Loucy (cell line): ENCODE measurements around the gene AQP3.
"Not testable (repeated sequence)": the region's sequence is repeated elsewhere in the genome, so short reads cannot be mapped to it uniquely, and the experiment has no call there.

Experiments used
- H2AFZ ChIP-seq: fragments of 200-600 bp; sonication (generic); 2 replicates; pipeline ENCODE4 v1.6.0; 2016; ENCODE audit warnings: antibody characterized with exemption, mild to moderate bottlenecking, low read length, moderate library complexity
- H3F3A ChIP-seq: fragments of 200-600 bp; 2 replicates; pipeline ENCODE4 v1.6.0; 2016; ENCODE audit warnings: antibody characterized with exemption, low read depth, mild to moderate bottlenecking
- H3K27me3 ChIP-seq: fragments of 200-600 bp; sonication (generic); 2 replicates; pipeline ENCODE4 v1.6.1; 2014; ENCODE audit warnings: low read length, mild to moderate bottlenecking; ENCODE audit not compliant: insufficient read depth, poor library complexity, severe bottlenecking
- H3K36me3 ChIP-seq: fragments of 200-600 bp; sonication (generic); 2 replicates; pipeline ENCODE4 v1.6.1; 2016; ENCODE audit warnings: low read length; ENCODE audit not compliant: insufficient read depth
- H3K4me1 ChIP-seq: fragments of 200-600 bp; sonication (generic); 2 replicates; pipeline ENCODE4 v1.5.1; 2014; ENCODE audit warnings: low read length, mild to moderate bottlenecking; ENCODE audit not compliant: insufficient read depth, poor library complexity, severe bottlenecking
- H3K4me2 ChIP-seq: fragments of 200-600 bp; sonication (generic); 2 replicates; pipeline ENCODE4 v1.6.0; 2014; ENCODE audit warnings: antibody characterized with exemption, low read length, low read depth, mild to moderate bottlenecking; ENCODE audit not compliant: poor library complexity, severe bottlenecking
- H3K4me3 ChIP-seq: fragments of 200-600 bp; sonication (generic); 2 replicates; pipeline ENCODE4 v1.5.1; 2014; ENCODE audit warnings: low read length, mild to moderate bottlenecking, mixed read lengths; ENCODE audit not compliant: poor library complexity, severe bottlenecking
- H3K79me2 ChIP-seq: fragments of 200-600 bp; sonication (generic); 2 replicates; pipeline ENCODE4 v1.6.1; 2014; ENCODE audit warnings: low read length; ENCODE audit not compliant: insufficient read depth
- H3K9ac ChIP-seq: fragments of 200-600 bp; sonication (generic); 2 replicates; pipeline ENCODE4 v1.6.0; 2014; ENCODE audit warnings: mild to moderate bottlenecking, low read depth, low read length, moderate library complexity; ENCODE audit not compliant: poor library complexity, severe bottlenecking
- H3K9me2 ChIP-seq: fragments of 200-600 bp; sonication (generic); replicated peaks from 2 replicates; pipeline ENCODE4 v1.6.1; 2016; ENCODE audit warnings: low read depth, low read length, mixed read lengths
- H3K9me3 ChIP-seq: fragments of 200-600 bp; sonication (generic); 2 replicates; pipeline ENCODE4 v1.6.1; 2014; ENCODE audit warnings: mild to moderate bottlenecking, antibody characterized with exemption, low read length, low read depth; ENCODE audit not compliant: insufficient read depth
- H4K20me1 ChIP-seq: fragments of 200-600 bp; sonication (generic); 2 replicates; pipeline ENCODE4 v1.6.0; 2014; ENCODE audit warnings: antibody characterized with exemption, low read length, mild to moderate bottlenecking; ENCODE audit not compliant: insufficient read depth, poor library complexity, severe bottlenecking
- EZH2phosphoT487 ChIP-seq: fragments of 200-600 bp; IDR thresholded peaks from 2 replicates; pipeline ENCODE4 v1.6.1; 2018; ENCODE audit warnings: antibody characterized with exemption, mild to moderate bottlenecking, moderate library complexity, borderline replicate concordance
- TF ChIP-seq, protein P1 (sequence below): fragments of 200-600 bp; sonication (generic); conservative IDR thresholded peaks from 2 replicates; pipeline ENCODE4 v1.5.1; 2014; ENCODE audit warnings: mild to moderate bottlenecking, antibody characterized with exemption, low read length

AQP3 gene

DNA sequence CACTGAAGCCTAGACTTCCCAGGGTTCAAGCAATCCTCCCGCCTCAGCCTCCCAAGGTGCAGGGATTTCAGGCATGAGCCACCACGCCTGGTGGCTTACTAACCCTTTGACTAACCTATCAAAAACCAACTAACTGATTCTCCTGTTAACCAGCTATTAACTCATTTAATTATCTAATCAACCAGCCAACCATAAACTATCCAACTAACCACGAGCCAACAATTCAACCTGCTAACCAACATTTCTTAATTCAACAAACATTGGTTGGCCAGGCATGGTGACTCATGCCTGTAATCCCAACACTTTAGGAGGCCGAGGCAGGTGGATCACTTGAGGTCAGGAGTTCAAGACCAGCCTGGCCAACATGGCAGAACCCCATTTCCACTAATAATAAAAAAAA, 48.3 kb downstream of the AQP3 start:
- not testable (repeated sequence) for H3K79me2 ChIP-seq, H3K9me3 ChIP-seq, H3K4me3 ChIP-seq, H3K36me3 ChIP-seq, H3K9ac ChIP-seq, H3K4me2 ChIP-seq, H3K4me1 ChIP-seq, H4K20me1 ChIP-seq, H3K9me2 ChIP-seq, H3K27me3 ChIP-seq, H3F3A ChIP-seq, H2AFZ ChIP-seq

- not testable (repeated sequence) for H2AFZ ChIP-seq, H4K20me1 ChIP-seq, H3K36me3 ChIP-seq, H3K9me2 ChIP-seq, H3K27me3 ChIP-seq, H3K4me3 ChIP-seq, H3K9me3 ChIP-seq, H3K4me1 ChIP-seq, H3K79me2 ChIP-seq, H3K9ac ChIP-seq, H3K4me2 ChIP-seq, H3F3A ChIP-seq
Measured at GRCh38 chr9:33397801-33398200, 49.6 kb downstream of the AQP3 start.

GRCh38 chr9:33395159-33395879, 52.1 kb downstream of the AQP3 start:
- not testable (repeated sequence) for H3K36me3 ChIP-seq, H3K4me2 ChIP-seq, H3K4me1 ChIP-seq, H2AFZ ChIP-seq, H3F3A ChIP-seq, H4K20me1 ChIP-seq, H3K9ac ChIP-seq, H3K27me3 ChIP-seq, H3K9me3 ChIP-seq, H3K4me3 ChIP-seq, H3K9me2 ChIP-seq, H3K79me2 ChIP-seq

DNA sequence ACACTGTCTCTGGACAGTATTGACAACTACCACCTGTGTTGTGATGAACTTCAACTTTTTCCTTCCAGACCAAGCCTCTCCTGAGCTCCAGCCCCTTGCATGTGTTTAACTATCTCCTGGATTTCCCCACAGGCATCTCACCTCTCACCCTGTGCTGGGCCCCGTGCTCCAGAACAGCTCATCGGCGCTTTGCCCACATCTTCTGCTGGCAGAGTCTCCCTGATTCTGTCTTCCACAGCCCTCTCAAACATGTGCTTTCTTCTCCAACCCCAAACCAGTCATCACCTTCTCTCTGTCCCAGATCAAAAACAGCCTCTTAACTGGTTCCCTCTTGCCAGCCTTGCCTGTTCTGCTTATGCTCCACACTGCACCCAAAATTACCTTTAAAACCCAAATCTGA, 53.4 kb downstream of the AQP3 start:
- not testable (repeated sequence) for H4K20me1 ChIP-seq, H3K4me1 ChIP-seq, H3K4me2 ChIP-seq, H3K9me3 ChIP-seq, H3K36me3 ChIP-seq, H3K27me3 ChIP-seq, H3F3A ChIP-seq, H3K9me2 ChIP-seq, H3K79me2 ChIP-seq, H2AFZ ChIP-seq, H3K9ac ChIP-seq, H3K4me3 ChIP-seq

GRCh38 chr9:33393581-33393980, 53.8 kb downstream of the AQP3 start:
- no peaks in the 10 kb centered on the region for H3K36me3 ChIP-seq
- H3F3A ChIP-seq: no peaks in the 10 kb centered on the region
- no peak overlapping the region for H2AFZ ChIP-seq
- no peaks in the 10 kb centered on the region for H3K9me2 ChIP-seq
- no peak overlapping the region for H3K4me2 ChIP-seq
- no peaks in the 10 kb centered on the region for H3K9me3 ChIP-seq
- H3K9ac ChIP-seq: no peak overlapping the region
- TF ChIP-seq, protein P1, sequence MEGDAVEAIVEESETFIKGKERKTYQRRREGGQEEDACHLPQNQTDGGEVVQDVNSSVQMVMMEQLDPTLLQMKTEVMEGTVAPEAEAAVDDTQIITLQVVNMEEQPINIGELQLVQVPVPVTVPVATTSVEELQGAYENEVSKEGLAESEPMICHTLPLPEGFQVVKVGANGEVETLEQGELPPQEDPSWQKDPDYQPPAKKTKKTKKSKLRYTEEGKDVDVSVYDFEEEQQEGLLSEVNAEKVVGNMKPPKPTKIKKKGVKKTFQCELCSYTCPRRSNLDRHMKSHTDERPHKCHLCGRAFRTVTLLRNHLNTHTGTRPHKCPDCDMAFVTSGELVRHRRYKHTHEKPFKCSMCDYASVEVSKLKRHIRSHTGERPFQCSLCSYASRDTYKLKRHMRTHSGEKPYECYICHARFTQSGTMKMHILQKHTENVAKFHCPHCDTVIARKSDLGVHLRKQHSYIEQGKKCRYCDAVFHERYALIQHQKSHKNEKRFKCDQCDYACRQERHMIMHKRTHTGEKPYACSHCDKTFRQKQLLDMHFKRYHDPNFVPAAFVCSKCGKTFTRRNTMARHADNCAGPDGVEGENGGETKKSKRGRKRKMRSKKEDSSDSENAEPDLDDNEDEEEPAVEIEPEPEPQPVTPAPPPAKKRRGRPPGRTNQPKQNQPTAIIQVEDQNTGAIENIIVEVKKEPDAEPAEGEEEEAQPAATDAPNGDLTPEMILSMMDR: no peak
- TF ChIP-seq EZH2phosphoT487: no peak
- H3K4me1 ChIP-seq: no peaks in the 10 kb centered on the region
- no peaks in the 10 kb centered on the region for H3K79me2 ChIP-seq
- no peaks in the 10 kb centered on the region for H4K20me1 ChIP-seq
- H3K4me3 ChIP-seq: no peak overlapping the region
- H3K27me3 ChIP-seq: no peaks in the 10 kb centered on the region

GRCh38 chr9:33392591-33393021, 54.8 kb downstream of the AQP3 start:
- H3K4me3 ChIP-seq, H4K20me1 ChIP-seq, H3K27me3 ChIP-seq, H3K4me1 ChIP-seq, H3K9me2 ChIP-seq, H3K9ac ChIP-seq, H3K4me2 ChIP-seq, H3K79me2 ChIP-seq, H3F3A ChIP-seq, H2AFZ ChIP-seq, H3K9me3 ChIP-seq, H3K36me3 ChIP-seq: not testable (repeated sequence)
